Astrocyte (in vitro differentiated cells and primary cell): ENCODE data around the gene DDX53. TPM values are rescaled to one million over a fixed set of nuclear protein-coding genes. Genes with fewer than 3 reads are reported as not detected.

Source experiments
- DNase-seq: peaks from one replicate; pipeline ENCODE4 v3.0.0-alpha.2; 2010; ENCODE audit warnings: low read depth
- FAIRE-seq: peaks from 2 replicates; lab custom pipeline; 2011; peaks lifted over from hg19 to GRCh38; lab: Jason Lieb, UNC
- H2AFZ ChIP-seq: 2 replicates; pipeline ENCODE4 v1.6.0; 2012; ENCODE audit warnings: low read depth, low read length, inconsistent platforms
- H3K27ac ChIP-seq: 2 replicates; pipeline ENCODE4 v1.5.1; 2011; ENCODE audit warnings: low read depth, low read length, inconsistent platforms
- H3K27me3 ChIP-seq: 2 replicates; pipeline ENCODE4 v1.6.0; 2011; ENCODE audit warnings: low read length, inconsistent platforms; ENCODE audit not compliant: insufficient read depth
- H3K36me3 ChIP-seq: 2 replicates; pipeline ENCODE4 v1.5.1; 2011; ENCODE audit warnings: low read length, inconsistent platforms; ENCODE audit not compliant: insufficient read depth
- H3K4me1 ChIP-seq: 2 replicates; pipeline ENCODE4 v1.5.1; 2011; ENCODE audit warnings: low read length, inconsistent platforms; ENCODE audit not compliant: insufficient read depth
- H3K4me2 ChIP-seq: 2 replicates; pipeline ENCODE4 v1.6.0; 2012; ENCODE audit warnings: low read length, inconsistent platforms
- H3K4me3 ChIP-seq: 2 replicates; pipeline ENCODE4 v1.5.1; 2011; ENCODE audit warnings: low read depth, mild to moderate bottlenecking, low read length, inconsistent platforms; ENCODE audit not compliant: insufficient read depth
- H3K79me2 ChIP-seq: 2 replicates; pipeline ENCODE4 v1.6.0; 2012; ENCODE audit warnings: mild to moderate bottlenecking, low read length, inconsistent platforms; ENCODE audit not compliant: insufficient read depth
- H3K9ac ChIP-seq: 2 replicates; pipeline ENCODE4 v1.6.0; 2012; ENCODE audit warnings: mild to moderate bottlenecking, low read length, inconsistent platforms
- H3K9me3 ChIP-seq: 2 replicates; pipeline ENCODE4 v1.5.1; 2012; ENCODE audit warnings: low read depth, mild to moderate bottlenecking, low read length, inconsistent platforms; ENCODE audit not compliant: insufficient read depth
- H4K20me1 ChIP-seq: 2 replicates; pipeline ENCODE4 v1.6.0; 2012; ENCODE audit warnings: low read length, inconsistent platforms; ENCODE audit not compliant: insufficient read depth
- H3K27ac Mint-ChIP-seq: one replicate; pipeline ENCODE4 v1.8.0; 2021; ENCODE audit warnings: mild to moderate bottlenecking, mixed read lengths; ENCODE audit not compliant: unreplicated experiment
- H3K27me3 Mint-ChIP-seq: one replicate; pipeline ENCODE4 v1.8.0; 2021; ENCODE audit warnings: low read depth, mixed read lengths; ENCODE audit not compliant: unreplicated experiment
- H3K36me3 Mint-ChIP-seq: one replicate; pipeline ENCODE4 v1.8.0; 2021; ENCODE audit warnings: low read depth, mixed read lengths; ENCODE audit not compliant: unreplicated experiment
- H3K4me1 Mint-ChIP-seq: one replicate; pipeline ENCODE4 v1.8.0; 2021; ENCODE audit warnings: low read depth, mixed read lengths; ENCODE audit not compliant: unreplicated experiment
- H3K4me3 Mint-ChIP-seq: one replicate; pipeline ENCODE4 v1.8.0; 2021; ENCODE audit warnings: mild to moderate bottlenecking, moderate library complexity, mixed read lengths; ENCODE audit not compliant: unreplicated experiment
- H3K9me3 Mint-ChIP-seq: one replicate; pipeline ENCODE4 v1.8.0; 2021; ENCODE audit warnings: mild to moderate bottlenecking, mixed read lengths; ENCODE audit not compliant: unreplicated experiment
- CTCF ChIP-seq: IDR thresholded peaks from 2 replicates; pipeline ENCODE4 v1.5.1; 2011; ENCODE audit warnings: low read depth, mild to moderate bottlenecking, inconsistent platforms, low read length, moderate library complexity; ENCODE audit not compliant: insufficient read depth
- EZH2 ChIP-seq: IDR thresholded peaks from 2 replicates; pipeline ENCODE4 v1.6.1; 2012; ENCODE audit warnings: mild to moderate bottlenecking, low read length, inconsistent platforms; ENCODE audit not compliant: insufficient read depth
- total RNA-seq: library from RNA; stranded (reverse); gene quantifications from 2 replicates; pipeline ENCODE4 v1.2.1, GENCODE V29; 2021

Gene DDX53
- total RNA-seq, 1 donor from 2014 or later: not detected

- H3K36me3 ChIP-seq: no peaks in the 10 kb centered on the region
- no peak for TF ChIP-seq CTCF
- TF ChIP-seq EZH2: no peak
- Mint-ChIP-seq H3K36me3 (no peaks in the 10 kb centered on the region), H3K9me3 (no peaks in the 10 kb centered on the region), H3K27me3 (no peaks in the 10 kb centered on the region), H3K4me1 (peaks cover 24% of the 10 kb centered on the region), H3K27ac (no peak overlapping the region), H3K4me3 (no peak overlapping the region)
- H3K9ac ChIP-seq: no peak overlapping the region
- H3K9me3 ChIP-seq: no peaks in the 10 kb centered on the region
- H3K27me3 ChIP-seq: no peaks in the 10 kb centered on the region
- H3K79me2 ChIP-seq: no peaks in the 10 kb centered on the region
- no peak overlapping the region for H3K27ac ChIP-seq
- H3K4me1 ChIP-seq: peaks cover 10% of the 10 kb centered on the region
- DNase-seq (peak; percentile 37), FAIRE-seq (peak; percentile 92)
- no peak overlapping the region for H2AFZ ChIP-seq
- H3K4me3 ChIP-seq: no peak overlapping the region
- H3K4me2 ChIP-seq: peak overlapping the region; percentile 40
- H4K20me1 ChIP-seq: no peaks in the 10 kb centered on the region
Observed at GRCh38 chrX:22952010-22952409, 47.8 kb upstream of the DDX53 start.

- DNase-seq (no peak), FAIRE-seq (no peak)
- Mint-ChIP-seq H3K36me3 (no peaks in the 10 kb centered on the region), H3K4me1 (no peaks in the 10 kb centered on the region), H3K4me3 (no peak overlapping the region), H3K27me3 (no peaks in the 10 kb centered on the region), H3K27ac (no peak overlapping the region), H3K9me3 (no peaks in the 10 kb centered on the region)
- TF ChIP-seq EZH2 (no peak), CTCF (no peak)
- Histone ChIP-seq H3K27me3 (no peaks in the 10 kb centered on the region), H3K4me2 (no peak overlapping the region), H3K9me3 (no peaks in the 10 kb centered on the region), H3K79me2 (no peaks in the 10 kb centered on the region), H4K20me1 (no peaks in the 10 kb centered on the region), H3K4me1 (no peaks in the 10 kb centered on the region), H3K9ac (no peak overlapping the region), H3K4me3 (no peak overlapping the region), H2AFZ (no peak overlapping the region), H3K36me3 (no peaks in the 10 kb centered on the region), H3K27ac (no peak overlapping the region)
Observed at GRCh38 chrX:22958250-22958649, 41.5 kb upstream of the DDX53 start.

- Histone ChIP-seq H3K27ac (no peak overlapping the region), H3K36me3 (no peaks in the 10 kb centered on the region), H3K9me3 (no peaks in the 10 kb centered on the region), H3K4me2 (no peak overlapping the region), H4K20me1 (no peaks in the 10 kb centered on the region), H3K27me3 (no peaks in the 10 kb centered on the region), H3K4me1 (no peaks in the 10 kb centered on the region), H3K9ac (no peak overlapping the region), H2AFZ (no peak overlapping the region), H3K4me3 (no peak overlapping the region), H3K79me2 (no peaks in the 10 kb centered on the region)
- Mint-ChIP-seq H3K9me3 (no peaks in the 10 kb centered on the region), H3K27ac (no peak overlapping the region), H3K36me3 (no peaks in the 10 kb centered on the region), H3K27me3 (no peaks in the 10 kb centered on the region), H3K4me1 (no peaks in the 10 kb centered on the region), H3K4me3 (no peak overlapping the region)
- peak; percentile 88 for FAIRE-seq
- TF ChIP-seq CTCF: no peak
- no peak for TF ChIP-seq EZH2
- DNase-seq: no peak
Observed at GRCh38 chrX:22959204-22959920, 40.4 kb upstream of the DDX53 start.
